Mesendoderm (in vitro differentiated cells): Measurements from ENCODE around the gene TRIM24.

Experiments used
- DNase-seq: peaks from one replicate; pipeline ENCODE4 v3.0.0; 2013
- H2AK5ac ChIP-seq: 2 replicates; pipeline ENCODE4 v1.6.1; 2013; ENCODE audit warnings: low read length, inconsistent platforms
- H2BK120ac ChIP-seq: 2 replicates; pipeline ENCODE4 v1.6.1; 2013; ENCODE audit warnings: low read depth, mild to moderate bottlenecking, low read length, moderate library complexity, mixed read lengths
- H2BK15ac ChIP-seq: replicated peaks from 2 replicates; pipeline ENCODE4 v1.6.1; 2013; ENCODE audit warnings: low read depth, mild to moderate bottlenecking, moderate library complexity
- H2BK5ac ChIP-seq: 2 replicates; pipeline ENCODE4 v1.6.1; 2013; ENCODE audit warnings: low read length, inconsistent platforms
- H3K18ac ChIP-seq: 2 replicates; pipeline ENCODE4 v1.6.1; 2013; ENCODE audit warnings: mild to moderate bottlenecking, low read length, mixed read lengths
- H3K23ac ChIP-seq: one replicate; pipeline ENCODE4 v1.6.1; 2013; ENCODE audit warnings: low read length
- H3K27ac ChIP-seq: 2 replicates; pipeline ENCODE4 v1.5.1; 2013; ENCODE audit warnings: low read depth, mild to moderate bottlenecking, inconsistent platforms, low read length, moderate library complexity
- H3K27me3 ChIP-seq: 2 replicates; pipeline ENCODE4 v1.6.1; 2013; ENCODE audit warnings: low read length, control low read depth, mild to moderate bottlenecking, inconsistent platforms; ENCODE audit not compliant: insufficient read depth, poor library complexity
- H3K36me3 ChIP-seq: 2 replicates; pipeline ENCODE4 v1.6.1; 2013; ENCODE audit warnings: low read length, inconsistent platforms; ENCODE audit not compliant: control insufficient read depth, insufficient read depth
- H3K4ac ChIP-seq: one replicate; pipeline ENCODE4 v1.6.1; 2013; ENCODE audit warnings: low read depth, mild to moderate bottlenecking, low read length, moderate library complexity
- H3K4me1 ChIP-seq: 2 replicates; pipeline ENCODE4 v1.6.1; 2013; ENCODE audit warnings: low read depth, low read length, inconsistent platforms; ENCODE audit not compliant: control insufficient read depth
- H3K4me2 ChIP-seq: 2 replicates; pipeline ENCODE4 v1.6.1; 2013; ENCODE audit warnings: low read length
- H3K4me3 ChIP-seq: 2 replicates; pipeline ENCODE4 v1.5.1; 2013; ENCODE audit warnings: mild to moderate bottlenecking, low read length
- H3K56ac ChIP-seq: one replicate; pipeline ENCODE4 v1.6.1; 2013; ENCODE audit warnings: low read length
- H3K79me1 ChIP-seq: 2 replicates; pipeline ENCODE4 v1.6.1; 2013; ENCODE audit warnings: low read length, inconsistent platforms
- H3K79me2 ChIP-seq: 2 replicates; pipeline ENCODE4 v1.6.1; 2013; ENCODE audit warnings: mild to moderate bottlenecking, low read length; ENCODE audit not compliant: control insufficient read depth, insufficient read depth
- H3K9ac ChIP-seq: 2 replicates; pipeline ENCODE4 v1.6.1; 2013; ENCODE audit warnings: low read length, inconsistent platforms
- H4K5ac ChIP-seq: one replicate; pipeline ENCODE4 v1.6.1; 2013; ENCODE audit warnings: low read length
- H4K8ac ChIP-seq: one replicate; pipeline ENCODE4 v1.6.1; 2013; ENCODE audit warnings: low read depth, mild to moderate bottlenecking, control low read depth, low read length, moderate library complexity
- WGBS: extraction: QIAGEN DNeasy Blood & Tissue Kit; methylation state at CpG from one replicate; pipeline ENCODE4 v1.1.7; 2013; ENCODE audit warnings: low lambda C conversion rate, missing lambda C conversion rate; ENCODE audit not compliant: insufficient coverage; ENCODE audit errors: extremely low coverage; 5-methylcytosine and 5-hydroxymethylcytosine counted together

The TRIM24 gene

DNA sequence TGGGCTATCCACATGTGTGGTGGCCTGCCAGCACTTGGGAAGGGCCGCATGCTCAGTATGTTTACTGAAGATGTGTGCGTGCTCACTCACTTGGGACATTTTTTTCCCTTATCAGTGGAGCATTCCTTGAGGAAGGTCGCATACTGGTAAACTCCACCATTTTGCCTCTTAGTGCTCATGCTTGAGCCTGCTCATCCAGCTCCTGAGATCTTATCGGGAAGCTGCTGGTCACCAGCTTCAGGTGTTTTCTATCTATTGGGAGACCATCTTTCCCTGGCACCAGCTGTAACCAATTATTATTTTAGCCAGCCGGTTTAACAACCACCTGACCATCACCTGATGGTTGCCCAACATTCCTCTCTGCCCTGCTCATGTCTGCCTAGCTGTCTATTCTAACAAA is 35.0 kb upstream of the TRIM24 start:
- H3K9ac ChIP-seq = no peak overlapping the region
- peaks cover 1% of the 10 kb centered on the region for H3K36me3 ChIP-seq
- H3K18ac ChIP-seq = no peak overlapping the region
- no peak overlapping the region for H3K4me2 ChIP-seq
- no peak overlapping the region for H2AK5ac ChIP-seq
- no peak overlapping the region for H3K4me3 ChIP-seq
- H2BK15ac ChIP-seq = no peak overlapping the region
- H3K79me2 ChIP-seq = no peaks in the 10 kb centered on the region
- H3K27me3 ChIP-seq = no peaks in the 10 kb centered on the region
- no peak overlapping the region for H4K8ac ChIP-seq
- no peak overlapping the region for H2BK120ac ChIP-seq
- H2BK5ac ChIP-seq = no peak overlapping the region
- no peak overlapping the region for H4K5ac ChIP-seq
- H3K27ac ChIP-seq = no peak overlapping the region
- no peaks in the 10 kb centered on the region for H3K79me1 ChIP-seq
- H3K4ac ChIP-seq = no peak overlapping the region
- WGBS = no CpG with 5 or more reads among the region's 5 CpGs
- H3K23ac ChIP-seq = no peak overlapping the region
- no peaks in the 10 kb centered on the region for H3K4me1 ChIP-seq
- no peak for DNase-seq
- H3K56ac ChIP-seq = no peak overlapping the region

DNA sequence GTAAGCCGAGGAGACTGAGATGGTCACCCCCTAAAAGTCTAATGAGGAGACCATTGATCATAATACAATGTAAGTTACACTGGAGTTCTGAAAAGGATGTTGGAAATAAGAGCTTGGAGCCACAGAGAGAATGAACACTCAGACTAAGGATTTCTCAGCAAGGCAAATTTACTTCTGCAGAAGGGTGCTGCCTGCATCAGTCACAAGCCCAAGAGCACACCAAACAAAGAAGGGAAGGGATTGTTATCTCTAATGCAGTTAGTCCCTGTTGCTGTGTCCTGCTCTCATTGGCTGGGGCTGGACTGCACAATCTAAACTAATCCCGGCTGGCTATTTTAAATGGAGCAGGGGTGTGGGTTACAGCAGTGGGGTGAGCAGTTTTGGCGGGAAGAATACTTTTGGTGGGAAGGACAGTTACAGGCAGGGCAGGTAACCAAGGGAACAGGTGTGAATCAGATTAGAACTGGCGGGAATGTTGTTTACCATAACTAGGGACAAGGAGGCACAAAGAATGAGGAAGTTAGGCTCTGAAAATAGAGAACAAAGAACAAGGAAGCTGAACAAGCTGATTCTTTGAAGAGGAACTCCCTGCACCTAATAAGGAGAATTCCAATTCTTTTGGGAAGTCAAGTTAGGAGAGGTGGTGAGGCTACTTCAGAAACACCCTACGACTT is 30.3 kb upstream of the TRIM24 start:
- no peak overlapping the region for H3K18ac ChIP-seq
- no peak overlapping the region for H4K5ac ChIP-seq
- H3K4me3 ChIP-seq = peak overlapping the region; percentile 15
- DNase-seq = peak; percentile 45
- no peaks in the 10 kb centered on the region for H3K79me1 ChIP-seq
- H2AK5ac ChIP-seq = no peak overlapping the region
- WGBS = no CpG with 5 or more reads among the region's 5 CpGs
- H2BK15ac ChIP-seq = no peak overlapping the region
- no peak overlapping the region for H3K4ac ChIP-seq
- no peak overlapping the region for H3K27ac ChIP-seq
- no peak overlapping the region for H2BK5ac ChIP-seq
- H3K56ac ChIP-seq = no peak overlapping the region
- H3K36me3 ChIP-seq = peaks cover 1% of the 10 kb centered on the region
- no peak overlapping the region for H3K4me2 ChIP-seq
- no peaks in the 10 kb centered on the region for H3K4me1 ChIP-seq
- H4K8ac ChIP-seq = no peak overlapping the region
- H3K27me3 ChIP-seq = no peaks in the 10 kb centered on the region
- H2BK120ac ChIP-seq = no peak overlapping the region
- H3K79me2 ChIP-seq = no peaks in the 10 kb centered on the region
- H3K23ac ChIP-seq = no peak overlapping the region
- H3K9ac ChIP-seq = no peak overlapping the region

- no peak overlapping the region for H4K5ac ChIP-seq
- no peak overlapping the region for H3K9ac ChIP-seq
- no peak overlapping the region for H4K8ac ChIP-seq
- H3K56ac ChIP-seq = no peak overlapping the region
- no peak overlapping the region for H2BK5ac ChIP-seq
- H3K79me1 ChIP-seq = no peaks in the 10 kb centered on the region
- H2BK15ac ChIP-seq = no peak overlapping the region
- H3K79me2 ChIP-seq = no peaks in the 10 kb centered on the region
- no peaks in the 10 kb centered on the region for H3K27me3 ChIP-seq
- no peak overlapping the region for H3K23ac ChIP-seq
- no peak overlapping the region for H2BK120ac ChIP-seq
- no peaks in the 10 kb centered on the region for H3K36me3 ChIP-seq
- H3K4me1 ChIP-seq = no peaks in the 10 kb centered on the region
- H3K4ac ChIP-seq = no peak overlapping the region
- H3K4me3 ChIP-seq = no peak overlapping the region
- no peak overlapping the region for H3K27ac ChIP-seq
- peak; percentile 6 for DNase-seq
- no peak overlapping the region for H2AK5ac ChIP-seq
- H3K4me2 ChIP-seq = no peak overlapping the region
- H3K18ac ChIP-seq = no peak overlapping the region
- WGBS = no CpG with 5 or more reads among the region's 2 CpGs
Measured at GRCh38 chr7:138431517-138431916, 28.5 kb upstream of the TRIM24 start.

DNA sequence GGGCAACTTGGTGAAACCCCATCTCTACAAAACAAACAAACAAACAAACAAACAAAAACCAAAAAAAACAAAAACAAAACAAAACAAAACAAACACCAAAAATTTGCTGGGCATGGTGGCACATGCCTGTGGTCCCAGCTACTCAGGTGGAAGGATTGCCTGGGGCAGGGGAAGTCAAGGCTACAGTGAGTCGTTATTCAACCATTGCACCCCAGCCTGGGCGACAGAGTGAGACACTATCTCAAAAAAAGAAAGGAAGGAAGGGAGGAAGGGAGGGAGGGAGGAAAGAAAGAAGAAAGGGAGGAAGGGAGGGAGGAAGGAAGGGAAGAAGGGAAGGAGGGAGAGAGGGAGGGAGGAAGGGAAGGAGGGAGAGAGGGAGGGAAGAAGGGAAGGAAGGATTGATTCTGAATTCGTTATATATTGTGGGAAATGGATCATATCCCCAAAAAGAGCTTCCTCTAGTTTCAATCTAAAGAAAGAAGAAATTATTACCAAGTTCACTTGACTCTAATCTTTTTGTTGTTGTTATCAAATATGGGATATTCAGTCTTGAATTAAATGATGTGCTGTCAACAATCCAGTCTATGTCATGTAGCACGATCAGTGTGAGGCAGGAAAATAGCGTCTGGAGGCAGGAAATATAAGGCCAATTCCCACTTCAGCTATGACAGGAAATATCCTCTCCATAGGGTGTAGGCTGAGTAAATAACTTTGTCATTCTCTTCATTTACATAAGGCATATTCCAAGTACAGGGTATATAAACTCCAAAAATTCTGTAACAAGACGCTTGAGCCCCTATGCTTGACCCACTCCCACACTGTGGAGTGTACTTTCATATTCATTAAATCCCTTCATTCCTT is 26.2 kb upstream of the TRIM24 start:
- H3K79me2 ChIP-seq = no peaks in the 10 kb centered on the region
- H3K4me1 ChIP-seq = no peaks in the 10 kb centered on the region
- H3K4me2 ChIP-seq = no peak overlapping the region
- H3K23ac ChIP-seq = no peak overlapping the region
- no peak overlapping the region for H4K5ac ChIP-seq
- H2BK120ac ChIP-seq = no peak overlapping the region
- no peak overlapping the region for H2AK5ac ChIP-seq
- H3K4ac ChIP-seq = no peak overlapping the region
- H3K18ac ChIP-seq = no peak overlapping the region
- no peaks in the 10 kb centered on the region for H3K79me1 ChIP-seq
- no peak overlapping the region for H3K9ac ChIP-seq
- H3K27me3 ChIP-seq = no peaks in the 10 kb centered on the region
- no peak for DNase-seq
- WGBS = no CpG with 5 or more reads among the region's 6 CpGs
- H3K56ac ChIP-seq = no peak overlapping the region
- H4K8ac ChIP-seq = no peak overlapping the region
- no peak overlapping the region for H2BK15ac ChIP-seq
- H3K36me3 ChIP-seq = no peaks in the 10 kb centered on the region
- H2BK5ac ChIP-seq = no peak overlapping the region
- no peak overlapping the region for H3K4me3 ChIP-seq
- H3K27ac ChIP-seq = no peak overlapping the region

GRCh38 chr7:138434597-138435019 is 25.5 kb upstream of the TRIM24 start:
- no peak for DNase-seq
- Histone ChIP-seq H3K27me3 (no peaks in the 10 kb centered on the region), H4K8ac (no peak overlapping the region), H3K79me1 (no peaks in the 10 kb centered on the region), H3K27ac (no peak overlapping the region), H3K23ac (no peak overlapping the region), H2BK120ac (no peak overlapping the region), H2BK15ac (no peak overlapping the region), H3K9ac (no peak overlapping the region), H3K18ac (no peak overlapping the region), H3K4me1 (no peaks in the 10 kb centered on the region), H3K4me2 (no peak overlapping the region), H3K4ac (no peak overlapping the region), H2AK5ac (no peak overlapping the region), H3K79me2 (no peaks in the 10 kb centered on the region), H3K36me3 (no peaks in the 10 kb centered on the region), H3K4me3 (no peak overlapping the region), H2BK5ac (no peak overlapping the region), H4K5ac (no peak overlapping the region), H3K56ac (no peak overlapping the region)
- no CpG with 5 or more reads among the region's 2 CpGs for WGBS
